Fibroblast of skin of left quadriceps (primary cell): ENCODE measurements around the gene MOG.

ENCODE experiments used
- DNase-seq, 2 experiments: peaks; one replicate each; pipeline ENCODE4 v3.0.0-alpha.2; 2013; ENCODE audit warnings: low read depth in 2 of 2

MOG gene

GRCh38 chr6:29675561-29675960 is 18.7 kb downstream of the MOG start:
- DNase-seq: no peak

GRCh38 chr6:29676981-29677601 is 20.2 kb downstream of the MOG start:
- no peak for DNase-seq

- no peak for DNase-seq
These were observed 21.2 kb downstream of the MOG start for GRCh38 chr6:29678114-29678513.

- DNase-seq: no peak
These were observed 23.1 kb downstream of the MOG start for GRCh38 chr6:29679962-29680361.

GRCh38 chr6:29680416-29680815 is 23.5 kb downstream of the MOG start:
- no peak for DNase-seq

- no peak for DNase-seq
These were observed 24.0 kb downstream of the MOG start, which contains the start of gene ZFP57 for GRCh38 chr6:29680904-29681303. Gene ZFP57 (minus strand): TSS chr6:29681152. CDS start chr6:29677003, 4,149 bp downstream.

- no peak for DNase-seq
These were observed 24.9 kb downstream of the MOG start for GRCh38 chr6:29681811-29682210.

GRCh38 chr6:29685718-29686326 is 28.9 kb downstream of the MOG start:
- no peak for DNase-seq

GRCh38 chr6:29694637-29695036 is 37.7 kb downstream of the MOG start:
- no peak for DNase-seq

- no peak for DNase-seq
These were observed 39.5 kb downstream of the MOG start for GRCh38 chr6:29696147-29697125.

- no peak for DNase-seq
These were observed 45.7 kb downstream of the MOG start for GRCh38 chr6:29702519-29703103.

- peak; percentile 7 to 12 for DNase-seq
These were observed 48.7 kb downstream of the MOG start for GRCh38 chr6:29705389-29706231.

GRCh38 chr6:29708432-29709179 is 51.7 kb downstream of the MOG start:
- DNase-seq: no peak

- no peak for DNase-seq
These were observed 52.3 kb downstream of the MOG start for GRCh38 chr6:29709188-29709587.

- no peak for DNase-seq
These were observed 53.5 kb downstream of the MOG start for GRCh38 chr6:29710281-29710941.

- DNase-seq: no peak
These were observed 64.0 kb downstream of the MOG start for GRCh38 chr6:29720863-29721262.
